ENCODE measurements around the gene GIMAP6.

DNA sequence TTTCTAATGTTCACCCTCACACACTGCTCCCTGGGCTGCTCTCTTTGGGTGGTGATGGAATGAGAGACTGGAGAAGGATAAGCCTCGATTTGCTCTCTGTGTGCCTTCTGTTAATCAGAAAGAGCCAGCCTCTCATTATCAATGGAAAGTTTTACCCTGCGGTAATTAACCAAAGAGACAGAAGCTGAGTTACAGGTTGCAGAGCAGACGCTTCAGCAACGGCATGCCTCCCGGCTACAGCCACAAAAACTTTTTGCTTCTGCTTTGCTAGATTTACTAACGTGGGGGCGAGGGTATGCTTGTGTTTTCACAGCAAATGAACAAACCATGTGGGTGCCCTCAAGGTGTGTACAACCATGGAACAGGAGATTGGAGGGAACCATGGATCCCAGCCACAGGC lies 47.0 kb downstream of the GIMAP6 start:
- TF ChIP-seq, protein P1, sequence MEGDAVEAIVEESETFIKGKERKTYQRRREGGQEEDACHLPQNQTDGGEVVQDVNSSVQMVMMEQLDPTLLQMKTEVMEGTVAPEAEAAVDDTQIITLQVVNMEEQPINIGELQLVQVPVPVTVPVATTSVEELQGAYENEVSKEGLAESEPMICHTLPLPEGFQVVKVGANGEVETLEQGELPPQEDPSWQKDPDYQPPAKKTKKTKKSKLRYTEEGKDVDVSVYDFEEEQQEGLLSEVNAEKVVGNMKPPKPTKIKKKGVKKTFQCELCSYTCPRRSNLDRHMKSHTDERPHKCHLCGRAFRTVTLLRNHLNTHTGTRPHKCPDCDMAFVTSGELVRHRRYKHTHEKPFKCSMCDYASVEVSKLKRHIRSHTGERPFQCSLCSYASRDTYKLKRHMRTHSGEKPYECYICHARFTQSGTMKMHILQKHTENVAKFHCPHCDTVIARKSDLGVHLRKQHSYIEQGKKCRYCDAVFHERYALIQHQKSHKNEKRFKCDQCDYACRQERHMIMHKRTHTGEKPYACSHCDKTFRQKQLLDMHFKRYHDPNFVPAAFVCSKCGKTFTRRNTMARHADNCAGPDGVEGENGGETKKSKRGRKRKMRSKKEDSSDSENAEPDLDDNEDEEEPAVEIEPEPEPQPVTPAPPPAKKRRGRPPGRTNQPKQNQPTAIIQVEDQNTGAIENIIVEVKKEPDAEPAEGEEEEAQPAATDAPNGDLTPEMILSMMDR (IDR thresholded peaks at IDR 0.05): no peak
- TF ChIP-seq EMX1 (CRISPR knock-in tag; IDR thresholded peaks at IDR 0.05) (no peak), CREB1 (CRISPR knock-in tag; IDR thresholded peaks at IDR 0.05) (no peak)
- TF ChIP-seq, protein P2, sequence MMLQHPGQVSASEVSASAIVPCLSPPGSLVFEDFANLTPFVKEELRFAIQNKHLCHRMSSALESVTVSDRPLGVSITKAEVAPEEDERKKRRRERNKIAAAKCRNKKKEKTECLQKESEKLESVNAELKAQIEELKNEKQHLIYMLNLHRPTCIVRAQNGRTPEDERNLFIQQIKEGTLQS (CRISPR knock-in tag; conservative IDR thresholded peaks at IDR 0.05): no peak
- TF ChIP-seq, protein P3, sequence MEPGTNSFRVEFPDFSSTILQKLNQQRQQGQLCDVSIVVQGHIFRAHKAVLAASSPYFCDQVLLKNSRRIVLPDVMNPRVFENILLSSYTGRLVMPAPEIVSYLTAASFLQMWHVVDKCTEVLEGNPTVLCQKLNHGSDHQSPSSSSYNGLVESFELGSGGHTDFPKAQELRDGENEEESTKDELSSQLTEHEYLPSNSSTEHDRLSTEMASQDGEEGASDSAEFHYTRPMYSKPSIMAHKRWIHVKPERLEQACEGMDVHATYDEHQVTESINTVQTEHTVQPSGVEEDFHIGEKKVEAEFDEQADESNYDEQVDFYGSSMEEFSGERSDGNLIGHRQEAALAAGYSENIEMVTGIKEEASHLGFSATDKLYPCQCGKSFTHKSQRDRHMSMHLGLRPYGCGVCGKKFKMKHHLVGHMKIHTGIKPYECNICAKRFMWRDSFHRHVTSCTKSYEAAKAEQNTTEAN (CRISPR knock-in tag; IDR thresholded peaks at IDR 0.05): no peak
